Muscle of leg (tissue), 16 donors: ENCODE results near the gene HUS1. TPM values are rescaled to one million over a fixed set of nuclear protein-coding genes. Genes with fewer than 3 reads are reported as not detected.

ENCODE experiments used
- DNase-seq: peaks from one replicate; pipeline ENCODE4 v3.0.0; 2013
- H3K27ac ChIP-seq: one replicate; pipeline ENCODE4 v1.5.1; 2013; ENCODE audit warnings: mild to moderate bottlenecking, low read length, control low read depth
- H3K27me3 ChIP-seq: one replicate; pipeline ENCODE4 v1.6.1; 2013; ENCODE audit warnings: low read length; ENCODE audit not compliant: control insufficient read depth, insufficient read depth
- H3K36me3 ChIP-seq: one replicate; pipeline ENCODE4 v1.6.1; 2013; ENCODE audit warnings: low read length; ENCODE audit not compliant: control insufficient read depth, insufficient read depth
- H3K4me1 ChIP-seq: one replicate; pipeline ENCODE4 v1.6.1; 2013; ENCODE audit warnings: low read length; ENCODE audit not compliant: control insufficient read depth, insufficient read depth
- H3K4me3 ChIP-seq: one replicate; pipeline ENCODE4 v1.5.1; 2013; ENCODE audit warnings: low read length, control low read depth
- H3K9me3 ChIP-seq: replicated peaks from 2 replicates; pipeline ENCODE4 v1.6.1; 2013; ENCODE audit warnings: low read depth, low read length; ENCODE audit not compliant: control insufficient read depth
- WGBS: methylation state at CpG from one replicate; pipeline ENCODE4 v1.1.5; 2013; ENCODE audit warnings: missing lambda C conversion rate; ENCODE audit not compliant: insufficient coverage; 5-methylcytosine and 5-hydroxymethylcytosine counted together
- long read RNA-seq, 11 donors: transcript quantifications; one replicate each; lab custom pipeline, GENCODE V29; 2026
- polyA plus RNA-seq, 8 donors: library from polyadenylated mRNA; unstranded; fragments of 120-200 nt; gene quantifications; one replicate each; pipeline versions ENCODE4 v1.2.1 to v1.2.3, GENCODE V29; 2013; ENCODE audit warnings: inconsistent platforms in 1 of 8, low replicate concordance in 1 of 8; ENCODE audit not compliant: insufficient read length in 8 of 8, insufficient read depth in 1 of 8
- total RNA-seq: library from RNA; stranded (reverse); fragments of 120-200 nt; gene quantifications from one replicate; pipeline ENCODE4 v1.2.4, GENCODE V29; 2013

The HUS1 gene
- total RNA-seq (15.0 TPM), polyA plus RNA-seq (10 to 100 TPM; 13.4 to 16.8 (median 14.4) TPM)
- long read RNA-seq, donor 1, partial matches to known transcripts = 0 of 1 reads
- long read RNA-seq, donor 1, other reads (novel, unspliced or antisense) = 0 of 1 reads
- long read RNA-seq, donor 2 = 0 reads
- long read RNA-seq, donor 3, partial matches to known transcripts = 0 of 1 reads
- long read RNA-seq, donor 3, other reads (novel, unspliced or antisense) = 0 of 1 reads
- long read RNA-seq, donor 4, partial matches to known transcripts = 0 of 5 reads
- long read RNA-seq, donor 4, other reads (novel, unspliced or antisense) = 0 of 5 reads
- long read RNA-seq, donor 5, partial matches to known transcripts = 10 of 17 reads
- long read RNA-seq, donor 5, other reads (novel, unspliced or antisense) = 0 of 17 reads
- long read RNA-seq, donor 6, partial matches to known transcripts = 0 of 5 reads
- long read RNA-seq, donor 6, other reads (novel, unspliced or antisense) = 0 of 5 reads
- long read RNA-seq, donor 7, partial matches to known transcripts = 0 of 4 reads
- long read RNA-seq, donor 7, other reads (novel, unspliced or antisense) = 0 of 4 reads
- long read RNA-seq, donor 8, partial matches to known transcripts = 0 of 3 reads
- long read RNA-seq, donor 8, other reads (novel, unspliced or antisense) = 0 of 3 reads
- long read RNA-seq, donor 9, partial matches to known transcripts = 0 of 2 reads
- long read RNA-seq, donor 9, other reads (novel, unspliced or antisense) = 0 of 2 reads
- long read RNA-seq, donor 10, partial matches to known transcripts = 0 of 3 reads
- long read RNA-seq, donor 10, other reads (novel, unspliced or antisense) = 0 of 3 reads
- long read RNA-seq, donor 11, partial matches to known transcripts = 0 of 1 reads
- long read RNA-seq, donor 11, other reads (novel, unspliced or antisense) = 0 of 1 reads

DNA sequence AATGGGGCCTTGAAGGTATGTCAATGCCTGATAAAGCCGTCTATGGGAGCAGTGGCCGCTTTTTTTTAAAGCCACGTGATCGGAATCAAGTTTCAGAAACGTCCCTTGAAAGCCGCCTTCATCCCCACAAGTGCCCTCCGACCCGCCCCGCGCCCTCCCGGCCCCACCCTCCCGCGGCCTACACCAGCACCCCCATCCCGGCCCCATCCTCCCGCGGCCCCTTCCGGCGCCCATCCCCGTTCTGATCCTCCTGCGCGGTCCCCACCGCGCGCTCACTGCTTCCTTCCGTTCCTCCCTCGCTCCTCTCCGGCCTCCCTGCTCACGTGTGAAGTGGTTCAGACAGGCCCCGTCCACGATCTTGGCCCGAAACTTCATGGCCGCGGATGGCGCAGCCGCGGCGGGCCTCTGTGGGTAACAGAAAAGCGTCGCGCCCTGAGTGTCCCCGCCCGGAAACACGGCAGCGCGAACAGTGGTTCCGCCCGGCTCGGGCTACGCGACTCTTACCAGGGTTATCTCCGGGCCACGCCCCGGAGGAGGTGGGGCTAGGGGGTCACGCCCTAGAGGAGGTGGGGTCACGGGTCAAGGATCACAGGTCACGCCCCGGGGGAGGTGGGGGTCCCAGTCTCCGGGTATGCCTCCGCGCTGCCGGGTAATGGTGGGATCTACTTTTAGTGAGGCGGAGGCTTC lies at the start of gene HUS1:
Gene HUS1 (minus strand): TSS at position 471 of the 687 bp plus-strand sequence. CDS start 96 bp downstream, at position 375.
- H3K4me1 ChIP-seq = peaks cover 7% of the 10 kb centered on the region
- H3K27ac ChIP-seq = peak within 1 kb of the TSS; percentile 86
- peak; percentile 96 for DNase-seq
- peaks cover 33% of the 10 kb centered on the region for H3K36me3 ChIP-seq
- no peaks in the 10 kb centered on the region for H3K27me3 ChIP-seq
- H3K9me3 ChIP-seq = no peaks in the 10 kb centered on the region
- peak within 1 kb of the TSS; percentile 57 for H3K4me3 ChIP-seq
- under 1% methylated on average over 44 of the region's 62 CpGs for WGBS

GRCh38 chr7:48028938-48029337 lies 49.5 kb upstream of the HUS1 start, which contains the start of gene SUN3:
SUN3 (minus strand) TSS chr7:48029107; CDS start chr7:48028938, 169 bp downstream.
- no peak within 1 kb of the TSS for H3K4me3 ChIP-seq
- H3K4me1 ChIP-seq = no peaks in the 10 kb centered on the region
- H3K36me3 ChIP-seq = no peaks in the 10 kb centered on the region
- H3K27me3 ChIP-seq = peaks cover 11% of the 10 kb centered on the region
- H3K27ac ChIP-seq = no peak within 1 kb of the TSS
- 76% methylated on average over 4 of the region's 6 CpGs for WGBS
- no peak for DNase-seq
- no peaks in the 10 kb centered on the region for H3K9me3 ChIP-seq

DNA sequence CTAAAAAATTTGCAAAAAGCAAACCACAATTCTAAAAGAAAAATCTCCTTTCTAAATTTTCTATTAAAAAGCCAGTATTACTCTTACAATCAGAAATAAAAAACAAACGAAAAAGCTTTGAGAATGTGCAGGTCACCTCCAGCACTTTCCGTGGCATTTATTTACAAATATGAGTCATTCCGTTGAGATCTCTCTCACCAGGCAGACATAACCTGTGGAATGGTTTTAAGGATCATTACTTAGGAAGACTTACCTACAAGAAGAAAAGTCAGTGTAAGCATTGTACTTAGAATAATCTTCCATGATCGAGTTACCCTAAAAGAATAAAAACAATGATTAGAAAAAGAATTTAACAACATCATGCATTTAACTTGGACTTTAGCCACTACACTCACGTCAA lies 46.2 kb upstream of the HUS1 start:
- no peaks in the 10 kb centered on the region for H3K4me1 ChIP-seq
- no peak for DNase-seq
- WGBS = no CpG with 5 or more reads among the region's 5 CpGs
- H3K36me3 ChIP-seq = no peaks in the 10 kb centered on the region
- peaks cover 2% of the 10 kb centered on the region for H3K27me3 ChIP-seq
- no peaks in the 10 kb centered on the region for H3K9me3 ChIP-seq
- H3K4me3 ChIP-seq = no peak overlapping the region
- H3K27ac ChIP-seq = no peak overlapping the region

- H3K4me3 ChIP-seq = no peak overlapping the region
- no peaks in the 10 kb centered on the region for H3K27me3 ChIP-seq
- no peak for DNase-seq
- no peak overlapping the region for H3K27ac ChIP-seq
- H3K36me3 ChIP-seq = no peaks in the 10 kb centered on the region
- 90% methylated on average over 3 of the region's 4 CpGs for WGBS
- no peaks in the 10 kb centered on the region for H3K4me1 ChIP-seq
- no peaks in the 10 kb centered on the region for H3K9me3 ChIP-seq
Measured at GRCh38 chr7:48017674-48018073, 38.3 kb upstream of the HUS1 start.

DNA sequence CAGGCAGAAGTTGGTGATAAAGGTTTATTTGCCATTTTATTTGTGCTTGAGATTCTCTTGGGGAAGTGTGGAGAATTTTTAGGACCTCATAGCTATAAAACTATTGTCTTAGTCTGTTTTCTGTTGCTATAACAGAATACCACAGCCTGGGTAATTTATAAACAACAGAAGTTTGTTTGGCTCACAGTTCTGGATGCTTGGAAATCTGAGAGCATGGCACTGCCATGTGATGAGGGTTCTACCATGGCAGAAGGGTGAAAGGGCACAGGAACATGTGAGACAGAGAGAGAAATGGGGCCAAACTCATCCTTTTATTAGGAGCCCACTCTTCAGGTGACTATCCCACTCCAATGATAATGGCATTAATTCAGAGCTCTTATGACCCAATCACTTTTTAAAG lies 37.2 kb upstream of the HUS1 start:
- DNase-seq = no peak
- Histone ChIP-seq H3K27me3 (no peaks in the 10 kb centered on the region), H3K9me3 (no peaks in the 10 kb centered on the region), H3K36me3 (no peaks in the 10 kb centered on the region), H3K27ac (no peak overlapping the region), H3K4me1 (no peaks in the 10 kb centered on the region), H3K4me3 (no peak overlapping the region)

DNA sequence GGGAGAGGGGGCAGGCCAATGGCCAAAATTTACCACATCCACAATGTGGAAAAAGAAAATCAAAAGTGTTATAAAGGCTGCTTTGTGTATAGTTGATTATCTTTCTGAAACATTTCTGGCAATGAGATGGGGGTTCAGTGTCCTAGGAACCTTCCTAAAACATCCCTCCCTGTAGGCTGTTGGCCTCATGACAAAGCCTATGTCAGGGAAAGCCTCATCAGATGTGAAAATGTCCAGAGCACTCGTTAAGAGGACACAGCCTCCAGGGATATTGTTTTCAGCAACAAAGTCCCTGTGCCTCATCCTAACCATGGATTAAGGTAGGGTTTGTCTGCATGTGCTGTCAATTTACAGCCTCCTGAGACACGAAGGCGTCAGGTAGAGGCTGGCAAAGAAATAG lies 32.5 kb upstream of the HUS1 start:
- no peak for DNase-seq
- Histone ChIP-seq H3K27ac (no peak overlapping the region), H3K27me3 (peaks cover 2% of the 10 kb centered on the region), H3K36me3 (no peaks in the 10 kb centered on the region), H3K4me3 (no peak overlapping the region), H3K9me3 (no peaks in the 10 kb centered on the region), H3K4me1 (no peaks in the 10 kb centered on the region)
- 50% methylated on average over 3 of the region's 3 CpGs for WGBS

GRCh38 chr7:48011323-48011722 lies 31.9 kb upstream of the HUS1 start:
- H3K27me3 ChIP-seq = peaks cover 2% of the 10 kb centered on the region
- H3K4me1 ChIP-seq = no peaks in the 10 kb centered on the region
- no peaks in the 10 kb centered on the region for H3K9me3 ChIP-seq
- no peaks in the 10 kb centered on the region for H3K36me3 ChIP-seq
- no peak for DNase-seq
- H3K27ac ChIP-seq = no peak overlapping the region
- no CpG with 5 or more reads among the region's 2 CpGs for WGBS
- no peak overlapping the region for H3K4me3 ChIP-seq

DNA sequence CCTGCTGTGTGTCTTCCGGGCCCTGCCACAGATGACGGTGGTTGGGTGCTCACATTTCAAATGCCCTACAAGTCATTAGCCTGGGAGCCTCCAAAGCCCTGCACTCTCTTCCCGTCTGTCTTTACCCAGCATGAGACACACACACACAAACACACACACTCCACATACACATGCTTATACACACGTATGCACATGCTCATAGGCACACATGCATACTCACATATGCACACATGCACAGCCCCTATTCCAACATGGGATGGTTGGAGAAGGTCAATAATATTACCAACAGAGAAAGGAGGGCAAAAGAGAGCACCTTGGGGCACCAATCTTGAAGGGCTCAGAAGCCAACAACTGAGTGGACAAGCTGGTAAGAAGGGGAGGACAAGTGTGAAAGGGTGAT lies 30.5 kb upstream of the HUS1 start:
- Histone ChIP-seq H3K4me1 (no peaks in the 10 kb centered on the region), H3K36me3 (no peaks in the 10 kb centered on the region), H3K4me3 (no peak overlapping the region), H3K9me3 (no peaks in the 10 kb centered on the region), H3K27ac (no peak overlapping the region), H3K27me3 (peaks cover 2% of the 10 kb centered on the region)
- WGBS = 86% methylated on average over 3 of the region's 4 CpGs
- DNase-seq = no peak

GRCh38 chr7:48009257-48009656 lies 29.8 kb upstream of the HUS1 start:
- no peaks in the 10 kb centered on the region for H3K36me3 ChIP-seq
- no CpG with 5 or more reads among the region's 4 CpGs for WGBS
- no peaks in the 10 kb centered on the region for H3K9me3 ChIP-seq
- peaks cover 4% of the 10 kb centered on the region for H3K4me1 ChIP-seq
- H3K4me3 ChIP-seq = no peak overlapping the region
- no peak overlapping the region for H3K27ac ChIP-seq
- DNase-seq = no peak
- peaks cover 2% of the 10 kb centered on the region for H3K27me3 ChIP-seq

DNA sequence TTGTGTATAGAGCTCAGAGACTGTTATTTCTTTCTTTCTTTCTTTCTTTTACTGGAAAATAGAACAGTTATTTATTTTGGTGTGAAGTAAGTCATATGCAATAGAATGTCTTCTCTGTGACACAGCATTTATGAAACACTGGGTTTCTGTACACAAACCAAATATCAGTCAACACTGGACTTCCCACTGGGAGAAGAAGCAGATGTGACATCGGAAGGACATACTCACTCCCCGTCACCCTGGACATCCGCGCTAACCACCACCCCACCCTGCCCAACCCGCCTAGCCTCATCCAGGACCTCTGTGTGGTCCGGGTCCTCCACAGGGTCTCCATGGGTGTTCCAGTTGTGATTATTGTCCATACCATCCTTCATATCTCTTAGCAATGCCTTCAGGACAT lies 27.5 kb upstream of the HUS1 start:
- peaks cover 4% of the 10 kb centered on the region for H3K4me1 ChIP-seq
- WGBS = 90% methylated on average over 5 of the region's 6 CpGs
- no peak for DNase-seq
- H3K36me3 ChIP-seq = no peaks in the 10 kb centered on the region
- no peaks in the 10 kb centered on the region for H3K9me3 ChIP-seq
- H3K27me3 ChIP-seq = peaks cover 2% of the 10 kb centered on the region
- H3K4me3 ChIP-seq = no peak overlapping the region
- no peak overlapping the region for H3K27ac ChIP-seq
